ENCODE measurements around the gene STEEP1.

Gene STEEP1

GRCh38 chrX:119489212-119490074, 75.8 kb downstream of the STEEP1 start:
- in situ Hi-C loops (cut with MboI; ENCODE audit: low sequenced_read_pairs), result no loop called here

GRCh38 chrX:119488749-119489148, 76.5 kb downstream of the STEEP1 start:
- in situ Hi-C loops (cut with MboI; ENCODE audit: low sequenced_read_pairs), result no loop called here

Data from hTERT RPE-1 (cell line).